H9 (cell line): ENCODE data around the gene CEP162. TPM values are rescaled to one million over a fixed set of nuclear protein-coding genes. Genes with fewer than 3 reads are reported as not detected.

Source experiments
- DNase-seq: peaks from one replicate; pipeline ENCODE4 v3.0.0-alpha.2; 2017
- H2AFZ ChIP-seq: one replicate; pipeline ENCODE4 v1.6.1; 2013; ENCODE audit warnings: mild to moderate bottlenecking, low read length, control low read depth, moderate library complexity
- H2AK5ac ChIP-seq: 2 replicates; pipeline ENCODE4 v1.6.1; 2013; ENCODE audit warnings: low read length, control low read depth, mixed read lengths; ENCODE audit not compliant: insufficient read length
- H2BK120ac ChIP-seq: one replicate; pipeline ENCODE4 v1.6.1; 2013; ENCODE audit warnings: low read depth, mild to moderate bottlenecking, low read length, control low read depth, inconsistent platforms; ENCODE audit not compliant: poor library complexity, severe bottlenecking
- H2BK12ac ChIP-seq: 2 replicates; pipeline ENCODE4 v1.6.1; 2013; ENCODE audit warnings: low read length, control low read depth, mixed read lengths, low read depth; ENCODE audit not compliant: insufficient read length
- H2BK15ac ChIP-seq: 2 replicates; pipeline ENCODE4 v1.6.1; 2013; ENCODE audit warnings: low read depth, low read length, control low read depth
- H2BK20ac ChIP-seq: one replicate; pipeline ENCODE4 v1.6.1; 2013; ENCODE audit warnings: low read depth, mild to moderate bottlenecking, low read length, control low read depth, inconsistent platforms; ENCODE audit not compliant: poor library complexity, severe bottlenecking
- H2BK5ac ChIP-seq: 2 replicates; pipeline ENCODE4 v1.6.1; 2013; ENCODE audit warnings: low read length, control low read depth, mixed read lengths; ENCODE audit not compliant: insufficient read length
- H3K14ac ChIP-seq: 2 replicates; pipeline ENCODE4 v1.6.1; 2013; ENCODE audit warnings: low read length, control low read depth; ENCODE audit not compliant: insufficient read depth
- H3K18ac ChIP-seq: 2 replicates; pipeline ENCODE4 v1.6.1; 2013; ENCODE audit warnings: low read depth, mild to moderate bottlenecking, mixed read lengths, low read length, control low read depth; ENCODE audit not compliant: insufficient read length
- H3K23ac ChIP-seq: 2 replicates; pipeline ENCODE4 v1.6.1; 2013; ENCODE audit warnings: low read length, control low read depth, mixed read lengths, low read depth; ENCODE audit not compliant: insufficient read length
- H3K23me2 ChIP-seq: 2 replicates; pipeline ENCODE4 v1.6.1; 2013; ENCODE audit warnings: low read depth, mild to moderate bottlenecking, mixed read lengths, low read length, control low read depth; ENCODE audit not compliant: insufficient read length, poor library complexity, severe bottlenecking
- H3K27ac ChIP-seq: 2 replicates; pipeline ENCODE4 v1.5.1; 2013; ENCODE audit warnings: low read length, control low read depth, mixed read lengths, low read depth; ENCODE audit not compliant: insufficient read length
- H3K27me3 ChIP-seq: 2 replicates; pipeline ENCODE4 v1.6.1; 2013; ENCODE audit warnings: low read length, control low read depth, inconsistent platforms; ENCODE audit not compliant: insufficient read depth
- H3K4ac ChIP-seq: 2 replicates; pipeline ENCODE4 v1.6.1; 2013; ENCODE audit warnings: low read depth, mild to moderate bottlenecking, control low read depth, inconsistent platforms, low read length, moderate library complexity
- H3K4me1 ChIP-seq: 2 replicates; pipeline ENCODE4 v1.6.1; 2013; ENCODE audit warnings: low read length, control low read depth, inconsistent platforms; ENCODE audit not compliant: insufficient read depth
- H3K4me2 ChIP-seq: 2 replicates; pipeline ENCODE4 v1.6.1; 2013; ENCODE audit warnings: low read length, control low read depth, mixed read lengths; ENCODE audit not compliant: insufficient read length, insufficient read depth
- H3K56ac ChIP-seq: 2 replicates; pipeline ENCODE4 v1.6.1; 2013; ENCODE audit warnings: low read depth, mild to moderate bottlenecking, mixed read lengths, low read length, control low read depth; ENCODE audit not compliant: insufficient read length
- H3K79me1 ChIP-seq: 2 replicates; pipeline ENCODE4 v1.6.1; 2013; ENCODE audit warnings: low read depth, mild to moderate bottlenecking, moderate library complexity, low read length, control low read depth, inconsistent platforms; ENCODE audit not compliant: insufficient read depth, poor library complexity, severe bottlenecking
- H3K79me2 ChIP-seq: 2 replicates; pipeline ENCODE4 v1.6.1; 2013; ENCODE audit warnings: low read length, control low read depth, inconsistent platforms; ENCODE audit not compliant: insufficient read depth
- H3K9ac ChIP-seq: 2 replicates; pipeline ENCODE4 v1.6.1; 2013; ENCODE audit warnings: low read length, control low read depth, mixed read lengths; ENCODE audit not compliant: insufficient read length; ENCODE audit errors: extremely low read depth
- H3K9me3 ChIP-seq: one replicate; pipeline ENCODE4 v1.6.1; 2013; ENCODE audit warnings: low read depth, low read length, inconsistent platforms; ENCODE audit not compliant: control insufficient read depth
- H3T11ph ChIP-seq: one replicate; pipeline ENCODE4 v1.6.1; 2013; ENCODE audit warnings: mild to moderate bottlenecking, low read length, control low read depth, inconsistent platforms
- H4K20me1 ChIP-seq: one replicate; pipeline ENCODE4 v1.6.1; 2013; ENCODE audit not compliant: control insufficient read depth, insufficient read length, insufficient read depth
- H4K5ac ChIP-seq: 2 replicates; pipeline ENCODE4 v1.6.1; 2013; ENCODE audit warnings: low read depth, mild to moderate bottlenecking, mixed read lengths, low read length, control low read depth; ENCODE audit not compliant: insufficient read length
- H4K8ac ChIP-seq: replicated peaks from 2 replicates; pipeline ENCODE4 v1.6.1; 2013; ENCODE audit warnings: low read length, control low read depth, mixed read lengths, low read depth; ENCODE audit not compliant: insufficient read length
- H4K91ac ChIP-seq: 2 replicates; pipeline ENCODE4 v1.6.1; 2013; ENCODE audit warnings: low read depth, mild to moderate bottlenecking, moderate library complexity, mixed read lengths, low read length, control low read depth; ENCODE audit not compliant: insufficient read length
- H3K27ac Mint-ChIP-seq, 3 experiments: 2 replicates in 2 of 3; 3 replicates in 1 of 3; pipeline ENCODE4 v1.8.0; 2020 to 2021; ENCODE audit warnings: mixed read lengths in 3 of 3, mild to moderate bottlenecking in 1 of 3, moderate library complexity in 1 of 3
- H3K27me3 Mint-ChIP-seq: 2 replicates; pipeline ENCODE4 v1.8.0; 2021; ENCODE audit warnings: low read depth, mild to moderate bottlenecking, moderate library complexity, mixed read lengths
- H3K36me3 Mint-ChIP-seq, 3 experiments: 2 replicates in 2 of 3; 3 replicates in 1 of 3; pipeline ENCODE4 v1.8.0; 2020 to 2021; ENCODE audit warnings: low read depth in 3 of 3, mixed read lengths in 3 of 3; ENCODE audit not compliant: insufficient read depth in 1 of 3
- H3K4me1 Mint-ChIP-seq, 2 experiments: 2 replicates each; pipeline ENCODE4 v1.8.0; 2020; ENCODE audit warnings: mixed read lengths in 2 of 2
- H3K4me3 Mint-ChIP-seq, 2 experiments: 2 replicates in 1 of 2; 3 replicates in 1 of 2; pipeline ENCODE4 v1.8.0; 2020 to 2021; ENCODE audit warnings: mild to moderate bottlenecking in 2 of 2, mixed read lengths in 2 of 2, moderate library complexity in 1 of 2
- H3K9me3 Mint-ChIP-seq, 2 experiments: 2 replicates in 1 of 2; 3 replicates in 1 of 2; pipeline ENCODE4 v1.8.0; 2020; ENCODE audit warnings: mild to moderate bottlenecking in 2 of 2, mixed read lengths in 2 of 2, moderate library complexity in 1 of 2
- WGBS: extraction: QIAGEN DNeasy Blood & Tissue Kit; methylation state at CpG from one replicate; pipeline ENCODE4 v1.1.7; 2013; ENCODE audit warnings: missing lambda C conversion rate, low lambda C conversion rate, mixed read lengths; ENCODE audit not compliant: insufficient read length; ENCODE audit errors: extremely low coverage; 5-methylcytosine and 5-hydroxymethylcytosine counted together
- total RNA-seq: library from RNA; stranded (reverse); gene quantifications from 2 replicates; pipeline ENCODE4 v1.2.1, GENCODE V29; 2021
- TF ChIP-seq, protein P1 (sequence below): fragments of 200-600 bp; sonication (generic); conservative IDR thresholded peaks from 3 replicates; pipeline ENCODE4 v1.8.0; 2021; ENCODE audit warnings: antibody characterized with exemption, mild to moderate bottlenecking

CEP162 gene
- total RNA-seq, 1 experiment from 2014 or later = 11.5 TPM

DNA sequence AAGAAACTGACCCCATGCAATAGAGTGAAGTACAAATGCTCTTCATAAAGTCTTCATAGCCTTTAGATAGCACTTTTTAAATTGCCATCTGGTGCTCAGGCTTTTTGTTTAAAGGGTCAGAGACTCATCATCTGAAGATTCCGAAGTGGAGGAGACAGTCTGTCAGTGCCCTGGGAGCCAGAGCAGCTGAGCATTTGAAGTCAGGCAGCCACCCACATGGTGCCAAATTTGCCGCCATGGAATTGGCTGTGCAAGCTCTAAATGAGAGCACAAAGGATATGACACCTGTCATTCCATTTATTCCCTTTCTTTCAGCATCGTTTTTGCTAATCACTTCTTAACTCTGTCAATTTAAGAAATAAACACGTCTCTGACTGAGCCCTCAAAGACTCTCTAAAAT, 32.8 kb upstream of the CEP162 start:
- H3K4ac ChIP-seq = no peak overlapping the region
- no peak overlapping the region for H4K8ac ChIP-seq
- H4K5ac ChIP-seq = no peak overlapping the region
- no peak overlapping the region for H3K14ac ChIP-seq
- H3K27ac Mint-ChIP-seq = no peak overlapping the region; a peak in 1 of 7 replicates
- H2AFZ ChIP-seq = no peak overlapping the region
- no peak overlapping the region for H2BK120ac ChIP-seq
- no peak overlapping the region for H3K18ac ChIP-seq
- no CpG with 5 or more reads among the region's 4 CpGs for WGBS
- peaks cover 8 to 17% of the 10 kb centered on the region in 2 experiments; a peak in 2 of 4 replicates for H3K4me1 Mint-ChIP-seq
- no peak overlapping the region for H2BK15ac ChIP-seq
- H3T11ph ChIP-seq = no peak overlapping the region
- no peak overlapping the region for H2AK5ac ChIP-seq
- H2BK12ac ChIP-seq = no peak overlapping the region
- TF ChIP-seq, protein P1, sequence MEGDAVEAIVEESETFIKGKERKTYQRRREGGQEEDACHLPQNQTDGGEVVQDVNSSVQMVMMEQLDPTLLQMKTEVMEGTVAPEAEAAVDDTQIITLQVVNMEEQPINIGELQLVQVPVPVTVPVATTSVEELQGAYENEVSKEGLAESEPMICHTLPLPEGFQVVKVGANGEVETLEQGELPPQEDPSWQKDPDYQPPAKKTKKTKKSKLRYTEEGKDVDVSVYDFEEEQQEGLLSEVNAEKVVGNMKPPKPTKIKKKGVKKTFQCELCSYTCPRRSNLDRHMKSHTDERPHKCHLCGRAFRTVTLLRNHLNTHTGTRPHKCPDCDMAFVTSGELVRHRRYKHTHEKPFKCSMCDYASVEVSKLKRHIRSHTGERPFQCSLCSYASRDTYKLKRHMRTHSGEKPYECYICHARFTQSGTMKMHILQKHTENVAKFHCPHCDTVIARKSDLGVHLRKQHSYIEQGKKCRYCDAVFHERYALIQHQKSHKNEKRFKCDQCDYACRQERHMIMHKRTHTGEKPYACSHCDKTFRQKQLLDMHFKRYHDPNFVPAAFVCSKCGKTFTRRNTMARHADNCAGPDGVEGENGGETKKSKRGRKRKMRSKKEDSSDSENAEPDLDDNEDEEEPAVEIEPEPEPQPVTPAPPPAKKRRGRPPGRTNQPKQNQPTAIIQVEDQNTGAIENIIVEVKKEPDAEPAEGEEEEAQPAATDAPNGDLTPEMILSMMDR = no peak
- no peak overlapping the region for H4K91ac ChIP-seq
- no peaks in the 10 kb centered on the region for H3K79me2 ChIP-seq
- H3K23ac ChIP-seq = no peak overlapping the region
- H3K27me3 ChIP-seq = no peaks in the 10 kb centered on the region
- no peaks in the 10 kb centered on the region for H3K27me3 Mint-ChIP-seq
- H3K23me2 ChIP-seq = no peaks in the 10 kb centered on the region
- DNase-seq = no peak
- no peaks in the 10 kb centered on the region for H3K9me3 Mint-ChIP-seq
- H2BK5ac ChIP-seq = no peak overlapping the region
- H3K36me3 Mint-ChIP-seq = no peaks in the 10 kb centered on the region
- no peaks in the 10 kb centered on the region for H3K9me3 ChIP-seq
- no peak overlapping the region for H3K9ac ChIP-seq
- H3K4me3 Mint-ChIP-seq = no peak overlapping the region
- no peak overlapping the region for H3K27ac ChIP-seq
- no peak overlapping the region for H2BK20ac ChIP-seq
- no peak overlapping the region for H3K4me2 ChIP-seq
- H3K4me1 ChIP-seq = peaks cover 3% of the 10 kb centered on the region; the same call in 1 of the 2 replicates
- H4K20me1 ChIP-seq = no peaks in the 10 kb centered on the region
- no peak overlapping the region for H3K56ac ChIP-seq
- H3K79me1 ChIP-seq = no peaks in the 10 kb centered on the region
